Endothelial cell of umbilical vein (primary cell): ENCODE results near the gene FOXN1. TPM values are rescaled to one million over a fixed set of nuclear protein-coding genes. Genes with fewer than 3 reads are reported as not detected.

ENCODE experiments used
- BruUV-seq: library from RNA; stranded (reverse); fragments of 400-500 nt; replicated peaks from 2 replicates; lab custom pipeline; 2021; lab: Mats Ljungman, UMichigan
- CTCF ChIA-PET: fragments of 300-600, 350-600 bp; sonication (Branson Sonifier 250); formaldehyde crosslinking; loops from one replicate; lab custom pipeline; 2021; ENCODE audit warnings: antibody characterized with exemption, inconsistent platforms; lab: Charles Lee
- POLR2A ChIA-PET: fragments of 300-600, 350-600 bp; sonication (Branson Sonifier 250); formaldehyde crosslinking; loops from one replicate; lab custom pipeline; 2021; ENCODE audit warnings: antibody characterized with exemption, inconsistent platforms; lab: Charles Lee
- DNase-seq: peaks from one replicate; pipeline ENCODE4 v3.0.0-alpha.2; 2011; ENCODE audit warnings: low read depth, low spot score
- FAIRE-seq: peaks from 2 replicates; lab custom pipeline; 2011; peaks lifted over from hg19 to GRCh38; lab: Jason Lieb, UNC
- H2AFZ ChIP-seq: 2 replicates; pipeline ENCODE4 v1.6.0; 2012; ENCODE audit warnings: low read depth, low read length, control low read depth, inconsistent platforms
- H3K27ac ChIP-seq: 2 replicates; pipeline ENCODE4 v1.5.1; 2011; ENCODE audit warnings: low read depth, mild to moderate bottlenecking, control low read depth, low read length, moderate library complexity; ENCODE audit not compliant: insufficient read depth
- H3K27me3 ChIP-seq, 2 experiments: 2 replicates each; pipeline versions ENCODE4 v1.6.0 to v1.6.1; 2011; ENCODE audit warnings: low read length in 2 of 2, mixed read lengths in 1 of 2; ENCODE audit not compliant: control insufficient read depth in 2 of 2, insufficient read depth in 2 of 2
- H3K36me3 ChIP-seq, 2 experiments: 2 replicates in 1 of 2; 3 replicates in 1 of 2; pipeline ENCODE4 v1.5.1; 2011; ENCODE audit warnings: low read length in 2 of 2, mild to moderate bottlenecking in 1 of 2, moderate library complexity in 1 of 2; ENCODE audit not compliant: control insufficient read depth in 2 of 2, insufficient read depth in 2 of 2; ENCODE audit errors: extremely low read depth in 1 of 2
- H3K4me1 ChIP-seq: 3 replicates; pipeline ENCODE4 v1.5.1; 2011; ENCODE audit warnings: mild to moderate bottlenecking, low read length; ENCODE audit not compliant: control insufficient read depth, insufficient read depth; ENCODE audit errors: extremely low read depth
- H3K4me2 ChIP-seq: 2 replicates; pipeline ENCODE4 v1.6.1; 2011; ENCODE audit warnings: low read length, control low read depth, mixed read lengths; ENCODE audit not compliant: insufficient read depth
- H3K4me3 ChIP-seq, 3 experiments: fragments of 200-600 bp in 1 of 3; sonication (generic), shearing (Covaris generic) in 1 of 3; replicated peaks in 1 of 3; 2 replicates each; pipeline ENCODE4 v1.5.1; 2011 to 2016; ENCODE audit warnings: control low read depth in 3 of 3, low read length in 3 of 3, mild to moderate bottlenecking in 2 of 3, inconsistent platforms in 1 of 3, low read depth in 1 of 3, moderate library complexity in 1 of 3; ENCODE audit not compliant: insufficient read depth in 1 of 3
- H3K79me2 ChIP-seq: 2 replicates; pipeline ENCODE4 v1.6.0; 2012; ENCODE audit warnings: low read length, inconsistent platforms; ENCODE audit not compliant: control insufficient read depth, insufficient read depth
- H3K9ac ChIP-seq: replicated peaks from 2 replicates; pipeline ENCODE3; 2011; ENCODE audit warnings: low read length, control low read depth; ENCODE audit not compliant: insufficient read depth; ENCODE audit errors: extremely low read depth
- H3K9me1 ChIP-seq: replicated peaks from 3 replicates; pipeline ENCODE4 v1.6.0; 2011; ENCODE audit warnings: mild to moderate bottlenecking, low read length; ENCODE audit not compliant: control insufficient read depth, insufficient read depth; ENCODE audit errors: extremely low read depth
- H3K9me3 ChIP-seq: replicated peaks from 2 replicates; pipeline ENCODE4 v1.5.1; 2012; ENCODE audit warnings: low read length, inconsistent platforms; ENCODE audit not compliant: control insufficient read depth, insufficient read depth
- H4K20me1 ChIP-seq: replicated peaks from 2 replicates; pipeline ENCODE3; 2011; ENCODE audit warnings: mild to moderate bottlenecking, low read length; ENCODE audit not compliant: control insufficient read depth, insufficient read depth; ENCODE audit errors: extremely low read depth
- CTCF ChIP-seq, 2 donors: IDR thresholded peaks; 1 replicate in 1 of 2; 2 replicates in 1 of 2; pipeline ENCODE4 v1.5.1; 2011; ENCODE audit warnings: low read length in 2 of 2, mild to moderate bottlenecking in 2 of 2, moderate library complexity in 2 of 2, control low read depth in 1 of 2, inconsistent platforms in 1 of 2, low read depth in 1 of 2; ENCODE audit not compliant: insufficient read depth in 1 of 2; ENCODE audit errors: extremely low read depth in 1 of 2
- EZH2 ChIP-seq: IDR thresholded peaks from 2 replicates; pipeline ENCODE4 v1.6.1; 2012; ENCODE audit warnings: borderline replicate concordance, low read depth, mild to moderate bottlenecking, moderate library complexity, low read length, inconsistent platforms; ENCODE audit not compliant: severe bottlenecking
- FOS ChIP-seq: IDR thresholded peaks from 2 replicates; pipeline ENCODE4 v1.6.1; 2011; ENCODE audit warnings: mild to moderate bottlenecking, low read length, moderate library complexity, borderline replicate concordance; ENCODE audit not compliant: insufficient read depth
- GATA2 ChIP-seq: IDR thresholded peaks from 2 replicates; pipeline ENCODE4 v1.7.0; 2011; ENCODE audit warnings: low read depth, mild to moderate bottlenecking, moderate library complexity, mixed read lengths, low read length; ENCODE audit not compliant: insufficient read length, insufficient read depth
- JUN ChIP-seq: IDR thresholded peaks from 2 replicates; pipeline ENCODE4 v1.6.1; 2011; ENCODE audit warnings: borderline replicate concordance, low read depth; ENCODE audit not compliant: insufficient read length, insufficient read depth
- MAX ChIP-seq: IDR thresholded peaks from 2 replicates; pipeline ENCODE4 v1.6.1; 2011; ENCODE audit not compliant: insufficient read depth, insufficient read length
- MYC ChIP-seq: IDR thresholded peaks from one replicate; pipeline ENCODE4 v1.6.1; 2011; ENCODE audit warnings: mild to moderate bottlenecking, low read depth, low read length
- POLR2A ChIP-seq: IDR thresholded peaks from 2 replicates; pipeline ENCODE4 v1.6.1; 2012; ENCODE audit warnings: low read depth, mild to moderate bottlenecking, control low read depth, low read length
- POLR2AphosphoS5 ChIP-seq: IDR thresholded peaks from 2 replicates; pipeline ENCODE4 v1.6.1; 2012; ENCODE audit warnings: low read depth, mild to moderate bottlenecking, control low read depth, low read length, moderate library complexity; ENCODE audit not compliant: insufficient read depth
- dilution Hi-C: fragments of 300-500 bp; cut with MboI; formaldehyde crosslinking; loops from one replicate; pipeline ENCODE4 v1.15.0; 2019; ENCODE audit warnings: low sequenced_read_pairs; ENCODE audit not compliant: extremely low pct_ligation_motif_present
- intact Hi-C: fragments of 100-400 bp; cut with micrococcal nuclease; formaldehyde crosslinking; loops from one replicate; pipeline ENCODE4 v1.10.0; 2022
- polyA plus RNA-seq, 4 experiments: library from polyadenylated mRNA; depleted of rRNA in 3 of 4; stranded (reverse) in 3 of 4; unstranded in 1 of 4; fragments of >200 nt; gene quantifications; 2 replicates each; pipeline versions ENCODE4 v1.2.1 to v1.2.3, GENCODE V29; 2011 to 2012; ENCODE audit warnings: missing spikeins in 1 of 4
- total RNA-seq: library from RNA; stranded (reverse); gene quantifications from 2 replicates; pipeline ENCODE4 v1.2.3, GENCODE V29; 2021

Gene FOXN1
- total and polyA plus RNA-seq, 2 donors (not counting 3 experiments of a cell fraction or from before 2014, with no cell fraction given), result not detected

GRCh38 chr17:28527181-28527681, 21.1 kb downstream of the FOXN1 start:
- BruUV-seq, result no TSS peak
- no peak overlapping the region for H3K4me2 ChIP-seq
- CTCF ChIA-PET, result interaction anchor here (1.0 kb wide), 1 partner anchor 61 kb away, joined by 3 read pairs; no protein-coding TSS in a partner anchor
- FAIRE-seq (no peak), DNase-seq (no peak)
- no peak overlapping the region for H3K27ac ChIP-seq
- H3K9me1 ChIP-seq, result no peaks in the 10 kb centered on the region
- no peaks in the 10 kb centered on the region for H3K4me1 ChIP-seq
- H3K4me3 ChIP-seq, result no peak overlapping the region
- no peaks in the 10 kb centered on the region for H3K9me3 ChIP-seq
- H4K20me1 ChIP-seq, result no peaks in the 10 kb centered on the region
- dilution Hi-C loops (no loop called here), intact Hi-C loops (no loop called here)
- H2AFZ ChIP-seq, result no peak overlapping the region
- TF ChIP-seq POLR2A, result no peak
- TF ChIP-seq JUN, result no peak
- TF ChIP-seq EZH2, result no peak
- no peak for TF ChIP-seq POLR2AphosphoS5
- no peak for TF ChIP-seq FOS
- TF ChIP-seq MAX, result no peak
- TF ChIP-seq CTCF (IDR thresholded peaks at IDR 0.05; ENCODE audit: extremely low read depth in 1 of 2, insufficient read depth in 1 of 2, low read depth in 1 of 2, low read length in 2 of 2), result no peak
- no peak for TF ChIP-seq MYC
- no peak for TF ChIP-seq GATA2
- H3K9ac ChIP-seq, result no peak overlapping the region
- H3K36me3 ChIP-seq, result no peaks in the 10 kb centered on the region
- no peaks in the 10 kb centered on the region for H3K27me3 ChIP-seq
- POLR2A ChIA-PET, result no interaction called here
- H3K79me2 ChIP-seq, result no peaks in the 10 kb centered on the region
